Frontal cortex (tissue), 4 donors: ENCODE measurements around the gene PRPSAP2. TPM values are rescaled to one million over a fixed set of nuclear protein-coding genes. Genes with fewer than 3 reads are reported as not detected.
"Not testable (repeated sequence)": the region's sequence is repeated elsewhere in the genome, so short reads cannot be mapped to it uniquely, and the experiment has no call there.

Experiments used
- DNase-seq, 2 donors: peaks; one replicate each; pipeline ENCODE4 v3.0.0; 2012; ENCODE audit warnings: low spot score in 2 of 2
- FAIRE-seq: peaks from 2 replicates; lab custom pipeline; 2012; peaks lifted over from hg19 to GRCh38; lab: Jason Lieb, UNC
- total RNA-seq: library from RNA; depleted of rRNA; stranded (reverse); fragments of >200 nt; gene quantifications from one replicate; pipeline ENCODE4 v1.2.3, GENCODE V29; 2014
- donor health status: control.
- donor health status: control.
- donor health status: control.

Gene PRPSAP2
- total RNA-seq, 1 donor from 2014 or later, result 164 TPM

GRCh38 chr17:18933102-18934058, 75.4 kb downstream of the PRPSAP2 start:
- no peak for DNase-seq
- no peak for FAIRE-seq

DNA sequence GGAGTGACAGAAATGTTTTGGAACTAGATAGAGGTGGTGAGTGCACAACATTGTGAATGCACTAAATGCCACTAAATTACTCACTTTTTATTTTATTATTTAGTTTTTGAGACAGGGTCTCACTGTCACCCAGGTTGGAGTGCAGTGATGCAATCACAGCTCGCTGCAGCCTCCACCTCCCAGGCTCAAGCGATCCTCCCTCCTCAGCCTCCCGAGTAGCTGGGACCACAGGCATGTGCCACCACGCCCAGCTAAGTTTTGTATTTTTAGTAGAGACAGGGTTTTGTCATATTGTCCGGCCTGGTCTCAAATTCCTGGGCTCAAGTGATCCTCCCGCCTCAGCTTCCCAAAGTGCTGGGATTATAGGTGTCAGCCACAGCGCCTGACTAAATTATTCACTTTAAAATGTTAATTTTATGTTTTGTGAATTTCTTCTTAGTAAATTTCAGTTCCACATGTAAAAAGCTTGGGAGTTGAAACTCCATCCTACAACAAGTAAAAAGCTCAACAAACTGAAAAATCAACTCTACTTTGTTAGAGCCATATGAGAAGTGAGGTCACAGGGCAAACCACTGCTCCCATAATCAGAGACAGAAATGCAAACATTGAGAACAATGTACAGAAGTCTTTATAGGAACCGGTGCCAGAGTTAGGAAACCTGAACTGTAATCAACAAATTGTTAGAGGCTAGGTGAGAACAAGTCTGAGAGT, 80.2 kb downstream of the PRPSAP2 start:
- DNase-seq, result no peak
- no peak for FAIRE-seq

- no peak for FAIRE-seq
- no peak for DNase-seq
These were observed 80.7 kb downstream of the PRPSAP2 start for GRCh38 chr17:18938692-18939023.

DNA sequence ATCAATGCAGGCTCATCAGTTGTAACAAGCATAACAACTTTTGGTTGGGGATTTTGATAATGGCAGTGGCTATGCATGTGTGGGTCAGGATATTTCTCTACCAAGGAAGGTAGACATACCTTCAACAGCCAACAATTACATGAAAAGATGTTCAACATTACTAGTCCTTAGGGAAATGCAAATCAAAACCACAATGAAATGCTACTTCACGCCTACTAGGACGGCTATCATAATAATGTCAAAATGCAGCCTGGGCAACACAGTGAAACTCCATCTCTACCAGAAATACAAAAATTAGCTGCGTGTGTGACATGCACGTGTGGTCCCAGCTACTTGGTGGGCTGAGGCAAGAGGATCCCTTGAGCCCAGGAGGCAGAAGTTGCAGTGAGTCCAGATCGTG, 86.7 kb downstream of the PRPSAP2 start:
- no peak for DNase-seq
- FAIRE-seq, result no peak

GRCh38 chr17:18946536-18946935, 88.6 kb downstream of the PRPSAP2 start:
- DNase-seq (no peak), FAIRE-seq (no peak)

DNA sequence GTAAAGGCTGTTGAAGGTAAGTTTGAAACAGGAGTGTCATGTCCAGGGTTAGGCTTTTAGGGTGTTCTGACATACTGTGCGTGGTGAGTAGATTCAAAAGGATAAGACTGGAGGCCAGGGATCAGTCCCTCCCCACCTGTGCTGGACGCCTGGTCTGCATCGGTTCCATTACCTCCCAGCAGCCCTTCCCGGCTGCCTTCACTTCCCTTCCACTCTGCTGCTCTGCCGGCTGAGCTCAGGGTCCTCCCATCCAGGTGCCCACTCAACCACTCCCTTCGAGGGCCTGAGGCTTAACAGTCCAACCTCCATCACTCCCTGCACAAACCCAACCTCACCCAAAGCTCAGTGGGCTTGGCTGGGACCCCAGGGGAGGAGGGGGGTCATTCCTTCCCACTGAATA, 89.9 kb downstream of the PRPSAP2 start:
- FAIRE-seq (no peak), DNase-seq (no peak)

DNA sequence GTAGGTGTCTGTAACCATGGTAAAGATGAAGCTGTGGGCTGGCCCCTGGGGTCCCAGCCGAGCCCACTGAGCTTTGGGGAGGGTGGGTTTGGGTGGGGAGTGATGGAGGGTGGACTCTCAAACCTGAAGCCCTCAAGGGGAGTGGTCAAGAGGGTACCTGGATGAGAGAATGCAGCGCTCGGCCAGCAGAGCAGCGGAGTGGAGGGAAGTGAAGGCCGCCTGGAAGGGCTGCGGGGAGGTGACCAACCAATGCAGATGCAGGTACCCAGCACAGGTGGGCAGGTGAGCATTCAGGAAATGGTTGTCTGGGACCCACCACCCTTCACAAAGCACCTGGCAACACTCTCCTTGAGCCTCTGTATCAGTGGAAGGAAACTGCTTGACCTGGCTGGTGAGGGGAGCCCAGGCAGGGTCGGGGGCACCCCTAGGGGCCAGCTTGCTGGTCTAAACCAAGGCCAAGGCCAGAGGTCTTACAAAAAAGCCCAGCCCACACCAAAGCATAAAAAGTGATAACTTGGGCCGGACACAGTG, 90.6 kb downstream of the PRPSAP2 start:
- FAIRE-seq (no peak), DNase-seq (no peak)

DNA sequence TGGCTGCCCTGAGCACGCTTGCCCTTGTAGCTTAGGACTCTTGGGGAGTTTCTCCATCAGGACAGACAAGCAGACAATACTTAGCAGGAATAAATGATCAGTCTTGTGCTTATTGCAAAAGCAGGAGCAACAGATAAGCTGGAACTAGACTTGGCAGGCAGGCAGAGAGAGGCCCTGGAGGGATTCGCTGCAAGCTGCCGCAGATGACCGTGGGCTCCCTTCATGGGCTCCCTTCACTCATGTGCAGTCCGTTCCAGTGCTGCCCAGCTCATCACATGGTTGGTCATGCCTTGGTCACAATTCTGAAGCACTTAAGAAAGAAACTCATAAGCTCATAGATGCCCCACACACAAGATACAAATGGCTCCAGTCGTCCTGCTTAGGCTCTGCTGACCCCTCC, 91.6 kb downstream of the PRPSAP2 start:
- DNase-seq, result no peak
- FAIRE-seq, result no peak

GRCh38 chr17:18950346-18950745, 92.4 kb downstream of the PRPSAP2 start:
- no peak for FAIRE-seq
- DNase-seq, result no peak

DNA sequence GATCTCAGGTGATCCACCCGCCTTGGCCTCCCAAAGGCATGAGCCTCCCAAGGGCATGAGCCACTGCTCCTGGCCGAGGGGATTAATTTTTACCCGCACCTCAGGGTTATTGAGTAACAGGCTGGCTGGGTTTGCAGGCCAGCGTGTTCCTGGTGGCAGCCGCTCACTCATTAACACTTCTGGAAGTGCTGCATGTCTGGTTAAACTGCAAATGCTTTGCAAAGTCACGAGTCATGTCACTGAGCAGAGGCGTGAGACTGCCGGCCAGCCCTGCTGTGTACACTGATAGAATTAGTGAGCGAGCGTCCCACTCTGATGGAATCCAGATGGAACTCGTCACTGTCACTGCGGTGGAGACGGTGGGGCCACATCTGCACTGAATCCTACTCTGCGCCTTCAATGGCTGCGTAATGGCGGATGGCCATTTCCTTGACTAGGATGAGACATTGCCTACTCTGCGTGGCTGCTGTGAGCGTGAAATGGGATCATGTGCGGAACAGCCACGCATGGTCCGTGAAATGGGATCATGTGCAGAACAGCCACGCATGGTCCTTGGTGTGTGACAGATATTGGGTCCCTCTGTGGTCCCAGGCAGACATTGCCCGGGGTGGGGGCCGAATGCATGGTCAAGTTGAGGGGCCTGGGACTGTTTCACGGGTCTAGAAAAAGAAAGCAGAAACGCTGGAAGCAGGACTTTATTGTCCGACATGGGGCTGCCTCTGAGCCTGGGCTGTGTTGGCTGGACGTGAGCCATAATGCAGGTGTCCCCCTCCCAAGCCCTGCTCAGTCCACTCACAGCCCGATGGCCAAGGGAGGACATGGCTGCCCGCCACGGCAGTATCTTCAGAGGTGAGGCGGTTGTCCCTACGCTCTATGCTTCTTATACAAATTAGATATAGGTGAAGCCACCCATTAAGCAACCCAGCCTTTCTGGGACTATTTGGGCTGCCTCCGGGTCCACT, 93.3 kb downstream of the PRPSAP2 start:
- no peak for FAIRE-seq
- DNase-seq, result no peak

DNA sequence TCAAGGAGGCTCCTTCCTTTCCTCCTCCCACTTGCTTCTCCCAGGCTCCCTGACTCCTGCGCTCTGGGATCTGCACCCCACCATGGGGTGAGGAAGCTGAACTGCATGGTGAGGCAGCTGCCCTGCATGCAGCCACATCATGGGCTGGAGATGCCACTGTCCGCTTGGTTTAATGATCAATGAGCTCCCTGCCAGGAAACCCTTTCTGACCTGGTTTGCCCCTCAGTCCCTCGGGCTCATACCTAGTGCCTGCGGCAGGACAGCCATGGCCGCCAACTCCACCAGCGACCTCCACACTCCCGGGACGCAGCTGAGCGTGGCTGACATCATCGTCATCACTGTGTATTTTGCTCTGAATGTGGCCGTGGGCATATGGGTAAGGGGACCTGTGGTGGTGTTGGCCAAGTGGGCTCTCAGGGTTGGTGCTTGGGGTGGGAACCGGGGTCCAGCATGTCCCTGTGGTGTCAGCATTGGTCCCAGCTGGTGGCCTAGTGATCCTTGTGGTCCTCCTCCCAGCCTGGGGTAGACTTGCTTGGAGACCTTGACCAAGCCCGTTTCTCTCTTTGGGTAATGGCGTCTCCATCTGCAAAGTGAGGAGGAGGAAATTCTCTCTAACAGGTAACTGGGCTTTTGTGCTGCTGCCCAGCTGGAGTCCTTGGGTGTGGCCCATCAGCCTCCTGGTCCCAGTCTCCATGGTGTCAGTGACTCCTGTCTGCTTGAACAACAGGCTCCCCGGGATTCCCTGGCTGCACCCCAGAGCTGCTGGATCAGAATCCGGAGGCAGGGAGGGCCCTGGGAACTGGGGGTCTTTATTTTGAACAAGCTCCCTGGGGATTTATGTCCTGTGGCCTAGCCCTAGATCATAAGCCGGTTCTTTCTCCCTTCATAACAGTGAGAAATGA, 94.3 kb downstream of the PRPSAP2 start, which contains the start of gene SLC5A10:
SLC5A10 (plus strand) TSS at position 225 of the 902 bp plus-strand sequence; CDS start at position 266, 41 bp downstream.
- no peak for DNase-seq
- no peak for FAIRE-seq

- DNase-seq (no peak), FAIRE-seq (no peak)
These were observed 95.3 kb downstream of the PRPSAP2 start for GRCh38 chr17:18953231-18953728.

DNA sequence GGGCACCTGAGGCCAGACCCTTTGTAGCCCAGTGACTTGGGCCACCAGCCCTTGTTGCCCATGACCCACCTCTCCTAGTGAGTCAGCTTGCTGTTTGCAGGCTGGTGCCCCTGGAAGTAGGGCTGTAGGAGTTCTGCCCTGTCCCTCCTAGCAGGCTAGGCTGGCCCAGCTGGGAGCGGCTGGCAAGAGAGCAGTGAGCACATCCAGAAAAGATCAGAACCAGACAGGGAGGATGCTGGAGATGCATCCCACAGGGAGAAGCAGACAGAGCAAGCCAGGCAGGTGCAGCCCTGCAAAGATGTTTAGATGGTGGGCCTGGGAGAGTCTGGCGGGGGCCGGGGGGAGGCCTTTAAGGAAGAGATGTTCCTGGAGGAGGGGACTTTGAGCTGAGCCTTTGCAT, 96.4 kb downstream of the PRPSAP2 start:
- DNase-seq (no peak), FAIRE-seq (no peak)

GRCh38 chr17:18955009-18955408, 97.1 kb downstream of the PRPSAP2 start:
- no peak for DNase-seq
- no peak for FAIRE-seq

GRCh38 chr17:18956021-18956420, 98.1 kb downstream of the PRPSAP2 start:
- FAIRE-seq, DNase-seq: not testable (repeated sequence)

DNA sequence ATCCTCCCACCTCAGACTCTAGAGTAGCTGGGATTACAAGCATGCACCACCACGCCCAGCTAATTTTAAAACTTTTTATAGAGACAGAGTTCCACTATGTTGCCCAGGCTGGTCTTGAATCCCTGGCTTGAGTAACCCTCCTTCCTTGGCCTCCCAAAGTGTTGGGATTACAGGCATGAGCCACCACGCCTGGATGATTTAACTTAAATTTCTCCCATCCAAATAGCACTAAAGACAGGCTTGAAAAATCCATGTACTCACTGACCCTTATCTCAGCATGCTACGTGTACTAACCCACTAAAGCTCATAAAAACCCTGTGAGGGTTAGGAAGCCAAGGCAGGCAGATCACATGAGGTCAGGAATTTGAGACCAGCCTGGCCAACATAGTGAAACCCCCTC, 98.7 kb downstream of the PRPSAP2 start:
- FAIRE-seq (no peak), DNase-seq (no peak)

DNA sequence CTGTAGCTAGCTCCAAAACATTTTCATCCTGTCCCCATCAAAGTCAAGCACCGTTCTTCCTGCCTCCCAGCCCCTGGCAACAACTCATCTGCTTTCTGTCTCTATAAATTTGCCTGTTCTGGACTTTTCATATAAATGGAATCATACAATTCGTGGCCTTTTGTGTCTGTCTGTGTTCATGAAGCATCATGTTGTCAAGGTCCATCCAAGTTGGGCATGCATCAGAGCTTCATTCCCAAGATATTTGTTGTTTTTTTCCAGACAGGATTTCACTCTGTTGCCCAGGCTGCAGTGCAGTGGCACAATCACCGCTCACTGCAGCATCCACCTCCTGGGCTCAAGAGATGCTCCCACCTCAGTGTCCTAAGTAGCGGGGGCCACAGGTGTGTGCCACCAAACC, 99.9 kb downstream of the PRPSAP2 start:
- DNase-seq (no peak), FAIRE-seq (no peak)

GRCh38 chr17:18958611-18959010, 100.7 kb downstream of the PRPSAP2 start:
- FAIRE-seq, result no peak

More at GRCh38 chr17:18958611-18959010, 100.7 kb downstream of the PRPSAP2 start:
- DNase-seq, result no peak
